CD4-positive, CD25-positive, alpha-beta regulatory T cell (primary cell): ENCODE data around the gene PNMA8A. TPM values are rescaled to one million over a fixed set of nuclear protein-coding genes. Genes with fewer than 3 reads are reported as not detected.
A peak's percentile ranks its signal among the peaks of the same experiment; 100 is the strongest.

Experiments
- ATAC-seq, 2 donors: fragments of 150-1000 bp; cut with Tn5 transposase; one replicate each; pipeline ENCODE4 v1.10.0; 2021; ENCODE audit warnings: low read depth in 2 of 2, moderate number of reproducible peaks in 2 of 2, moderate library complexity in 1 of 2
- DNase-seq, 3 donors: peaks; one replicate each; pipeline versions ENCODE4 v3.0.0 to v3.0.0-alpha.2; 2012 to 2022; ENCODE audit warnings: mixed read lengths in 1 of 3
- H3K27ac ChIP-seq: one replicate; pipeline ENCODE4 v1.7.0; 2013; ENCODE audit warnings: mild to moderate bottlenecking, low read length; ENCODE audit not compliant: insufficient read depth, poor library complexity, severe bottlenecking
- H3K27me3 ChIP-seq: one replicate; pipeline ENCODE4 v1.7.0; 2013; ENCODE audit warnings: low read length; ENCODE audit not compliant: control insufficient read depth, insufficient read depth
- H3K36me3 ChIP-seq: one replicate; pipeline ENCODE4 v1.7.0; 2013; ENCODE audit warnings: mild to moderate bottlenecking, low read length, moderate library complexity; ENCODE audit not compliant: control insufficient read depth, insufficient read depth
- H3K4me1 ChIP-seq: 2 replicates; pipeline ENCODE4 v1.7.0; 2013; ENCODE audit warnings: mild to moderate bottlenecking, low read length; ENCODE audit not compliant: insufficient read depth, control insufficient read depth, poor library complexity, severe bottlenecking
- H3K4me3 ChIP-seq: one replicate; pipeline ENCODE4 v1.7.0; 2013; ENCODE audit warnings: low read depth, mild to moderate bottlenecking, low read length, moderate library complexity
- H3K9me3 ChIP-seq, 2 experiments: 1 replicate in 1 of 2; 2 replicates in 1 of 2; pipeline ENCODE4 v1.7.0; 2013; ENCODE audit warnings: low read length in 2 of 2, mild to moderate bottlenecking in 1 of 2, moderate library complexity in 1 of 2; ENCODE audit not compliant: control insufficient read depth in 2 of 2
- H3K27ac Mint-ChIP-seq, 3 donors: one replicate each; pipeline ENCODE4 v1.8.0; 2020 to 2022; ENCODE audit warnings: mild to moderate bottlenecking in 3 of 3, mixed read lengths in 3 of 3, moderate library complexity in 2 of 3
- H3K27me3 Mint-ChIP-seq: one replicate; pipeline ENCODE4 v1.8.0; 2022; ENCODE audit warnings: mild to moderate bottlenecking, mixed read lengths
- H3K36me3 Mint-ChIP-seq: one replicate; pipeline ENCODE4 v1.8.0; 2020; ENCODE audit warnings: mixed read lengths
- H3K4me1 Mint-ChIP-seq, 4 donors: one replicate each; pipeline ENCODE4 v1.8.0; 2020 to 2022; ENCODE audit warnings: mixed read lengths in 4 of 4, mild to moderate bottlenecking in 1 of 4
- H3K4me3 Mint-ChIP-seq, 4 donors: one replicate each; pipeline ENCODE4 v1.8.0; 2020 to 2022; ENCODE audit warnings: mild to moderate bottlenecking in 4 of 4, mixed read lengths in 4 of 4, moderate library complexity in 3 of 4
- H3K9me3 Mint-ChIP-seq, 7 donors: one replicate each; pipeline ENCODE4 v1.8.0; 2020 to 2022; ENCODE audit warnings: mixed read lengths in 7 of 7, mild to moderate bottlenecking in 3 of 7, moderate library complexity in 2 of 7
- polyA plus RNA-seq, 4 donors: library from polyadenylated mRNA; unstranded; fragments of 300-500 nt; fragmentation: Illumina TruSeq; gene quantifications; one replicate each; pipeline ENCODE4 v1.2.3, GENCODE V29; 2021
- total RNA-seq: library from RNA; stranded (reverse); gene quantifications from one replicate; pipeline ENCODE4 v1.2.3, GENCODE V29; 2022

PNMA8A gene
- total and polyA plus RNA-seq, 5 donors from 2014 or later: 0.05 TPM; not detected in 4

- peak in 1 of 2 donors; percentile 47 for ATAC-seq
- H3K4me3 Mint-ChIP-seq: peak within 1 kb of the TSS; percentile 43 to 91 (median 87)
Measured at GRCh38 chr19:46495786-46496099, 24.4 kb upstream of the PNMA8A start, which contains the start of gene PNMA8B. PNMA8B (minus strand) TSS chr19:46495867; CDS start chr19:46495465, 402 bp downstream.

GRCh38 chr19:46494941-46495785 is 23.8 kb upstream of the PNMA8A start:
- Mint-ChIP-seq H3K4me1 (peaks cover 0 to 35% (median 1%) of the 10 kb centered on the region in 4 donors), H3K27ac (no peak overlapping the region), H3K36me3 (no peaks in the 10 kb centered on the region), H3K9me3 (peaks cover 0 to 4% (median 0%) of the 10 kb centered on the region in 7 donors), H3K27me3 (peaks cover 64% of the 10 kb centered on the region), H3K4me3 (peak overlapping the region in 3 of 4 donors; percentile 86 to 91 (median 88))
- no peak overlapping the region for H3K4me3 ChIP-seq
- H3K4me1 ChIP-seq: peaks cover 28% of the 10 kb centered on the region
- H3K27me3 ChIP-seq: peaks cover 9% of the 10 kb centered on the region
- no peaks in the 10 kb centered on the region for H3K9me3 ChIP-seq
- DNase-seq: no peak
- H3K36me3 ChIP-seq: no peaks in the 10 kb centered on the region
- no peak overlapping the region for H3K27ac ChIP-seq
- no peak for ATAC-seq

More at GRCh38 chr19:46495786-46496099, 24.4 kb upstream of the PNMA8A start, which contains the start of gene PNMA8B:
- Mint-ChIP-seq H3K36me3 (no peaks in the 10 kb centered on the region), H3K27ac (no peak within 1 kb of the TSS), H3K4me1 (peaks cover 0 to 29% (median 1%) of the 10 kb centered on the region in 4 donors), H3K9me3 (peaks cover 0 to 3% (median 0%) of the 10 kb centered on the region in 7 donors), H3K27me3 (peaks cover 62% of the 10 kb centered on the region)
- peaks cover 27% of the 10 kb centered on the region for H3K4me1 ChIP-seq
- no peak within 1 kb of the TSS for H3K27ac ChIP-seq
- no peaks in the 10 kb centered on the region for H3K36me3 ChIP-seq
- H3K9me3 ChIP-seq: no peaks in the 10 kb centered on the region
- DNase-seq: peak; percentile 17 to 44 (median 29)
- H3K4me3 ChIP-seq: no peak within 1 kb of the TSS
- H3K27me3 ChIP-seq: peaks cover 8% of the 10 kb centered on the region

GRCh38 chr19:46494146-46494940 is 23.0 kb upstream of the PNMA8A start:
- no peak for DNase-seq
- H3K36me3 Mint-ChIP-seq: no peaks in the 10 kb centered on the region
- peak overlapping the region in 2 of 3 donors; percentile 83 to 85 for H3K27ac Mint-ChIP-seq
- Histone ChIP-seq H3K4me3 (no peak overlapping the region), H3K36me3 (no peaks in the 10 kb centered on the region), H3K4me1 (peaks cover 33% of the 10 kb centered on the region), H3K27ac (no peak overlapping the region), H3K9me3 (no peaks in the 10 kb centered on the region), H3K27me3 (peaks cover 9% of the 10 kb centered on the region)
- H3K27me3 Mint-ChIP-seq: peaks cover 65% of the 10 kb centered on the region
- ATAC-seq: no peak
- peaks cover 0 to 41% (median 1%) of the 10 kb centered on the region in 4 donors for H3K4me1 Mint-ChIP-seq
- peaks cover 0 to 4% (median 0%) of the 10 kb centered on the region in 7 donors for H3K9me3 Mint-ChIP-seq
- H3K4me3 Mint-ChIP-seq: peak overlapping the region; percentile 13 to 91 (median 87)

- ATAC-seq (peak in 1 of 2 donors; percentile 38), DNase-seq (peak in 2 of 3 donors; percentile 37 to 46)
- Histone ChIP-seq H3K4me3 (no peak overlapping the region), H3K4me1 (peaks cover 33% of the 10 kb centered on the region), H3K27ac (peak overlapping the region; percentile 14), H3K9me3 (no peaks in the 10 kb centered on the region), H3K36me3 (no peaks in the 10 kb centered on the region), H3K27me3 (peaks cover 9% of the 10 kb centered on the region)
- peaks cover 68% of the 10 kb centered on the region for H3K27me3 Mint-ChIP-seq
- H3K4me1 Mint-ChIP-seq: peaks cover 0 to 47% (median 2%) of the 10 kb centered on the region in 4 donors
- H3K9me3 Mint-ChIP-seq: peaks cover 0 to 4% (median 0%) of the 10 kb centered on the region in 7 donors
- H3K4me3 Mint-ChIP-seq: peak overlapping the region in 3 of 4 donors; percentile 86 to 91 (median 88)
- no peaks in the 10 kb centered on the region for H3K36me3 Mint-ChIP-seq
- H3K27ac Mint-ChIP-seq: peak overlapping the region in 2 of 3 donors; percentile 78 to 83
Measured at GRCh38 chr19:46493236-46494145, 22.1 kb upstream of the PNMA8A start.

- peaks cover 74% of the 10 kb centered on the region for H3K27me3 Mint-ChIP-seq
- no peaks in the 10 kb centered on the region for H3K36me3 Mint-ChIP-seq
- H3K9me3 Mint-ChIP-seq: peaks cover 0 to 4% (median 0%) of the 10 kb centered on the region in 7 donors
- DNase-seq: no peak
- peak overlapping the region; percentile 14 for H3K27ac ChIP-seq
- no peaks in the 10 kb centered on the region for H3K36me3 ChIP-seq
- H3K27ac Mint-ChIP-seq: peak overlapping the region in 1 of 3 donors; percentile 56
- H3K27me3 ChIP-seq: peaks cover 11% of the 10 kb centered on the region
- ATAC-seq: no peak
- H3K9me3 ChIP-seq: no peaks in the 10 kb centered on the region
- H3K4me3 ChIP-seq: no peak overlapping the region
- peaks cover 34% of the 10 kb centered on the region for H3K4me1 ChIP-seq
- peaks cover 0 to 50% (median 6%) of the 10 kb centered on the region in 4 donors for H3K4me1 Mint-ChIP-seq
- peak overlapping the region in 2 of 4 donors; percentile 77 to 81 for H3K4me3 Mint-ChIP-seq
Measured at GRCh38 chr19:46492841-46493235, 21.5 kb upstream of the PNMA8A start.

GRCh38 chr19:46491975-46492682 is 20.8 kb upstream of the PNMA8A start:
- peaks cover 0 to 4% (median 0%) of the 10 kb centered on the region in 7 donors for H3K9me3 Mint-ChIP-seq
- Histone ChIP-seq H3K27me3 (peaks cover 11% of the 10 kb centered on the region), H3K36me3 (no peaks in the 10 kb centered on the region), H3K4me1 (peaks cover 38% of the 10 kb centered on the region), H3K9me3 (no peaks in the 10 kb centered on the region), H3K4me3 (no peak overlapping the region), H3K27ac (no peak overlapping the region)
- H3K36me3 Mint-ChIP-seq: no peaks in the 10 kb centered on the region
- H3K4me3 Mint-ChIP-seq: peak overlapping the region in 3 of 4 donors; percentile 71 to 81 (median 77)
- ATAC-seq: no peak
- H3K4me1 Mint-ChIP-seq: peaks cover 0 to 56% (median 8%) of the 10 kb centered on the region in 4 donors
- H3K27me3 Mint-ChIP-seq: peaks cover 80% of the 10 kb centered on the region
- H3K27ac Mint-ChIP-seq: no peak overlapping the region
- DNase-seq: no peak
